ENCODE data around the gene MAD2L2. TPM values are rescaled to one million over a fixed set of nuclear protein-coding genes. Genes with fewer than 3 reads are reported as not detected.

Gene MAD2L2
- polyA plus RNA-seq, 2 of the 4 experiments (the other 2 are of a cell fraction): 31.2 to 32.5 TPM

GRCh38 chr1:11676386-11677103 is 4.4 kb downstream of the MAD2L2 start:
- 70% methylated on average over 5 of the region's 10 CpGs for WGBS (ENCODE audit: missing lambda C conversion rate)
- Histone ChIP-seq H3K27ac (no peak overlapping the region), H3K4me1 (peaks cover under 1% of the 10 kb centered on the region; the same call in 1 of the 3 replicates), H3K4me2 (no peak overlapping the region), H3K4me3 (no peak overlapping the region), H3K9me3 (no peaks in the 10 kb centered on the region)
- ChIA-PET POLR2A (no interaction called here), CTCF (interaction anchor here (0.7 to 6.9 kb wide), 7 partner anchors 9 to 73 kb away, joined by 3 to 35 read pairs (median 3); partner anchors contain the start of gene FBXO6)
- ATAC-seq (no peak), DNase-seq (ENCODE audit: low read depth in 1 of 2, low spot score in 1 of 2) (no peak), FAIRE-seq (no peak)
- TF ChIP-seq MAFK (IDR thresholded peaks at IDR 0.05; ENCODE audit: partially characterized antibody) (no peak), RAD21 (conservative IDR thresholded peaks at IDR 0.05 in 1 of 2, IDR thresholded peaks at IDR 0.05 in 1 of 2) (peak in 1 of 2 experiments; percentile 19; a peak in 1 of 5 replicates), SMC3 (IDR thresholded peaks at IDR 0.05) (0 out of 3 replicates have a peak, but pooled peaks have one; percentile 16), ZC3H11A (IDR thresholded peaks at IDR 0.05) (no peak), ZSCAN20 (CRISPR knock-in tag; IDR thresholded peaks at IDR 0.05) (no peak), HDAC2 (IDR thresholded peaks at IDR 0.05) (no peak), MYC (IDR thresholded peaks at IDR 0.05; ENCODE audit: borderline replicate concordance, low read length) (no peak)

GRCh38 chr1:11675325-11675724 is 5.6 kb downstream of the MAD2L2 start:
- no peak for TF ChIP-seq RAD21 (conservative IDR thresholded peaks at IDR 0.05 in 1 of 2, IDR thresholded peaks at IDR 0.05 in 1 of 2)
- ATAC-seq: 0 out of 6 replicates have a peak, but pooled peaks of 1 of the 2 experiments have one; percentile 54
- H3K4me1 ChIP-seq: no peaks in the 10 kb centered on the region
- FAIRE-seq: no peak
- no peaks in the 10 kb centered on the region for H3K9me3 ChIP-seq
- H3K4me3 ChIP-seq: no peak overlapping the region
- H3K4me2 ChIP-seq: no peak overlapping the region
- no peak for DNase-seq (ENCODE audit: low read depth in 1 of 2, low spot score in 1 of 2)
- CTCF ChIA-PET: interaction anchor here (1.9 to 6.9 kb wide), 2 partner anchors 12 to 44 kb away, joined by 5 to 35 read pairs; partner anchors contain the start of gene FBXO6
- WGBS (ENCODE audit: missing lambda C conversion rate): 91% methylated on average over 5 of the region's 10 CpGs
- H3K27ac ChIP-seq: no peak overlapping the region
- POLR2A ChIA-PET: no interaction called here

- ChIA-PET POLR2A (no interaction called here), CTCF (interaction anchor here (6.9 kb wide), 1 partner anchor 11 kb away, joined by 35 read pairs; the partner anchor contains the start of gene FBXO6)
- no peaks in the 10 kb centered on the region for H3K9me3 ChIP-seq
- no peaks in the 10 kb centered on the region for H3K4me1 ChIP-seq
- no peak overlapping the region for H3K4me2 ChIP-seq
- H3K27ac ChIP-seq: no peak overlapping the region
- no peak for TF ChIP-seq HOXA7 (CRISPR knock-in tag; IDR thresholded peaks at IDR 0.05)
- no peak for TF ChIP-seq CHD4 (IDR thresholded peaks at IDR 0.05; ENCODE audit: borderline replicate concordance)
- no peak for TF ChIP-seq TP53 (CRISPR knock-in tag; IDR thresholded peaks at IDR 0.05)
- no peak for TF ChIP-seq ZC3H11A (IDR thresholded peaks at IDR 0.05)
- no peak for TF ChIP-seq MAZ (IDR thresholded peaks at IDR 0.05; ENCODE audit: borderline replicate concordance, low read depth, low read length)
- TF ChIP-seq CHD2 (IDR thresholded peaks at IDR 0.05; ENCODE audit: low read length, partially characterized antibody): no peak
- TF ChIP-seq HEYL (CRISPR knock-in tag; IDR thresholded peaks at IDR 0.05): no peak
- TF ChIP-seq ATOH8 (CRISPR knock-in tag; IDR thresholded peaks at IDR 0.05; ENCODE audit: low read depth): no peak
- TF ChIP-seq, protein P1, sequence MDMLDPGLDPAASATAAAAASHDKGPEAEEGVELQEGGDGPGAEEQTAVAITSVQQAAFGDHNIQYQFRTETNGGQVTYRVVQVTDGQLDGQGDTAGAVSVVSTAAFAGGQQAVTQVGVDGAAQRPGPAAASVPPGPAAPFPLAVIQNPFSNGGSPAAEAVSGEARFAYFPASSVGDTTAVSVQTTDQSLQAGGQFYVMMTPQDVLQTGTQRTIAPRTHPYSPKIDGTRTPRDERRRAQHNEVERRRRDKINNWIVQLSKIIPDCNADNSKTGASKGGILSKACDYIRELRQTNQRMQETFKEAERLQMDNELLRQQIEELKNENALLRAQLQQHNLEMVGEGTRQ (IDR thresholded peaks at IDR 0.05): no peak
- TF ChIP-seq HDAC2 (IDR thresholded peaks at IDR 0.05): no peak
- TF ChIP-seq PHF8 (IDR thresholded peaks at IDR 0.05; ENCODE audit: borderline replicate concordance, low read depth): no peak
- no peak for TF ChIP-seq GATA3 (IDR thresholded peaks at IDR 0.05; ENCODE audit: borderline replicate concordance)
- no peak for TF ChIP-seq NFE2L2 (conservative IDR thresholded peaks at IDR 0.05; ENCODE audit: low read length)
- no peak for TF ChIP-seq RNF2 (IDR thresholded peaks at IDR 0.05; ENCODE audit: borderline replicate concordance, low read depth)
- DNase-seq (ENCODE audit: low read depth in 1 of 2, low spot score in 1 of 2) (no peak), ATAC-seq (no peak), FAIRE-seq (no peak)
- WGBS (ENCODE audit: missing lambda C conversion rate): 96% methylated on average over 8 of the region's 14 CpGs
- no peak overlapping the region for H3K4me3 ChIP-seq
These were observed 6.5 kb downstream of the MAD2L2 start for GRCh38 chr1:11674488-11674887.
